Neuronal stem cell (in vitro differentiated cells): ENCODE measurements around the gene FAM111A.

ENCODE experiments used
- DNase-seq: peaks from one replicate; pipeline ENCODE4 v3.0.0-alpha.2; 2013; ENCODE audit warnings: low spot score
- H2AFZ ChIP-seq: one replicate; pipeline ENCODE4 v1.6.1; 2013; ENCODE audit warnings: mild to moderate bottlenecking, low read length, inconsistent platforms
- H2AK5ac ChIP-seq: 2 replicates; pipeline ENCODE4 v1.6.1; 2013; ENCODE audit warnings: low read depth, mild to moderate bottlenecking, inconsistent platforms, low read length, moderate library complexity, mixed read lengths
- H2BK120ac ChIP-seq: 2 replicates; pipeline ENCODE4 v1.6.1; 2013; ENCODE audit warnings: low read depth, mild to moderate bottlenecking, inconsistent platforms, low read length, moderate library complexity, mixed read lengths
- H2BK12ac ChIP-seq: one replicate; pipeline ENCODE4 v1.6.1; 2013; ENCODE audit warnings: low read length, inconsistent platforms
- H2BK15ac ChIP-seq: 2 replicates; pipeline ENCODE4 v1.6.1; 2013; ENCODE audit warnings: mild to moderate bottlenecking, low read length, inconsistent platforms, mixed read lengths
- H2BK5ac ChIP-seq: one replicate; pipeline ENCODE4 v1.6.1; 2013; ENCODE audit warnings: inconsistent platforms, mild to moderate bottlenecking, low read length, moderate library complexity
- H3K14ac ChIP-seq: one replicate; pipeline ENCODE4 v1.6.1; 2013; ENCODE audit warnings: low read length, inconsistent platforms
- H3K18ac ChIP-seq: 2 replicates; pipeline ENCODE4 v1.6.1; 2013; ENCODE audit warnings: low read length, inconsistent platforms
- H3K23ac ChIP-seq: 2 replicates; pipeline ENCODE4 v1.6.1; 2013; ENCODE audit warnings: low read depth, mild to moderate bottlenecking, mixed read lengths, low read length, inconsistent platforms; ENCODE audit not compliant: poor library complexity
- H3K27ac ChIP-seq: replicated peaks from 3 replicates; pipeline ENCODE4 v1.5.1; 2013; ENCODE audit warnings: low read length, inconsistent platforms
- H3K27me3 ChIP-seq, 3 experiments: 2 replicates each; pipeline ENCODE4 v1.6.1; 2013; ENCODE audit warnings: low read length in 3 of 3, mild to moderate bottlenecking in 2 of 3, inconsistent platforms in 1 of 3, low read depth in 1 of 3, mixed read lengths in 1 of 3, moderate library complexity in 1 of 3; ENCODE audit not compliant: control insufficient read depth in 3 of 3, insufficient read depth in 3 of 3
- H3K36me3 ChIP-seq, 2 donors: replicated peaks in 1 of 2; 2 replicates each; pipeline ENCODE4 v1.6.1; 2013; ENCODE audit warnings: low read length in 2 of 2; ENCODE audit not compliant: control insufficient read depth in 2 of 2, insufficient read depth in 2 of 2
- H3K4ac ChIP-seq: 2 replicates; pipeline ENCODE4 v1.6.1; 2013; ENCODE audit warnings: inconsistent platforms, mild to moderate bottlenecking, low read length, moderate library complexity
- H3K4me1 ChIP-seq, 2 donors: 1 replicate in 1 of 2; 2 replicates in 1 of 2; pipeline ENCODE4 v1.6.1; 2013; ENCODE audit warnings: low read length in 2 of 2, low read depth in 1 of 2; ENCODE audit not compliant: control insufficient read depth in 2 of 2, insufficient read depth in 1 of 2
- H3K4me2 ChIP-seq: one replicate; pipeline ENCODE4 v1.6.1; 2013; ENCODE audit warnings: mild to moderate bottlenecking, low read length, inconsistent platforms; ENCODE audit not compliant: insufficient read depth, poor library complexity, severe bottlenecking
- H3K4me3 ChIP-seq, 2 donors: 2 replicates each; pipeline ENCODE4 v1.5.1; 2013; ENCODE audit warnings: low read length in 2 of 2, mild to moderate bottlenecking in 2 of 2, inconsistent platforms in 1 of 2, moderate library complexity in 1 of 2
- H3K79me1 ChIP-seq: one replicate; pipeline ENCODE4 v1.6.1; 2013; ENCODE audit warnings: low read depth, mild to moderate bottlenecking, inconsistent platforms, low read length, moderate library complexity
- H3K9ac ChIP-seq: one replicate; pipeline ENCODE4 v1.6.1; 2013; ENCODE audit warnings: mild to moderate bottlenecking, low read depth, low read length, inconsistent platforms; ENCODE audit not compliant: poor library complexity
- H3K9me3 ChIP-seq, 2 donors: replicated peaks in 1 of 2; 2 replicates each; pipeline versions ENCODE3 to v1.6.1; 2013; ENCODE audit warnings: low read length in 2 of 2, mild to moderate bottlenecking in 2 of 2, inconsistent platforms in 1 of 2, low read depth in 1 of 2, mixed read lengths in 1 of 2, moderate library complexity in 1 of 2; ENCODE audit not compliant: control insufficient read depth in 2 of 2, insufficient read depth in 1 of 2
- H4K8ac ChIP-seq: one replicate; pipeline ENCODE4 v1.6.1; 2013; ENCODE audit warnings: low read depth, mild to moderate bottlenecking, inconsistent platforms, low read length, moderate library complexity
- H4K91ac ChIP-seq: one replicate; pipeline ENCODE4 v1.6.1; 2013; ENCODE audit warnings: low read length, low read depth, mild to moderate bottlenecking, inconsistent platforms; ENCODE audit not compliant: poor library complexity
- WGBS, 2 donors: extraction: QIAGEN DNeasy Blood & Tissue Kit; methylation state at CpG; one replicate each; pipeline ENCODE4 v1.1.7; 2013; ENCODE audit warnings: missing lambda C conversion rate in 2 of 2, mixed read lengths in 1 of 2; ENCODE audit not compliant: insufficient read length in 2 of 2, insufficient replicate concordance in 1 of 2; ENCODE audit errors: extremely low coverage in 2 of 2; 5-methylcytosine and 5-hydroxymethylcytosine counted together

Gene FAM111A

GRCh38 chr11:59173080-59173963, 30.7 kb downstream of the FAM111A start:
- DNase-seq = no peak
- WGBS, 2 donors = no CpG with 5 or more reads among the region's 37 CpGs
- peaks cover 20% of the 10 kb centered on the region in 2 donors for H3K4me1 ChIP-seq

GRCh38 chr11:59173964-59174663, 31.5 kb downstream of the FAM111A start:
- peak overlapping the region; percentile 99 for H3K18ac ChIP-seq
- peak overlapping the region; percentile 89 for H3K27ac ChIP-seq
- H3K23ac ChIP-seq = no peak overlapping the region
- peak overlapping the region; percentile 59 for H2AK5ac ChIP-seq
- no peak overlapping the region for H4K91ac ChIP-seq
- no peak overlapping the region for H3K9ac ChIP-seq
- H3K4me3 ChIP-seq = peak overlapping the region; percentile 86 to 95
- H2BK12ac ChIP-seq = no peak overlapping the region
- peaks cover 0 to 27% of the 10 kb centered on the region in 2 donors for H3K9me3 ChIP-seq
- H2BK120ac ChIP-seq = peak overlapping the region; percentile 82
- H2BK5ac ChIP-seq = no peak overlapping the region
- H4K8ac ChIP-seq = no peak overlapping the region
- no peak overlapping the region for H2BK15ac ChIP-seq
- H3K4me1 ChIP-seq = peaks cover 20% of the 10 kb centered on the region in 2 donors
- H3K36me3 ChIP-seq = peaks cover 11 to 45% of the 10 kb centered on the region in 2 donors
- WGBS, 2 donors = no CpG with 5 or more reads among the region's 7 CpGs
- no peaks in the 10 kb centered on the region for H3K27me3 ChIP-seq
- no peak overlapping the region for H3K14ac ChIP-seq
- H2AFZ ChIP-seq = no peak overlapping the region
- no peak for DNase-seq
- H3K4me2 ChIP-seq = peak overlapping the region; percentile 91
- peaks cover 6% of the 10 kb centered on the region for H3K79me1 ChIP-seq
- H3K4ac ChIP-seq = no peak overlapping the region

More at GRCh38 chr11:59173080-59173963, 30.7 kb downstream of the FAM111A start:
- Histone ChIP-seq H3K4me3 (peak overlapping the region; percentile 86 to 95), H2AFZ (peak overlapping the region; percentile 76), H4K91ac (no peak overlapping the region), H3K9me3 (peaks cover 0 to 20% of the 10 kb centered on the region in 2 donors), H2BK120ac (peak overlapping the region; percentile 82), H2BK15ac (peak overlapping the region; percentile 91), H3K14ac (peak overlapping the region; percentile 83), H3K79me1 (peaks cover 6% of the 10 kb centered on the region), H4K8ac (no peak overlapping the region), H3K27ac (peak overlapping the region; percentile 89), H3K18ac (peak overlapping the region; percentile 99), H3K4ac (no peak overlapping the region), H3K4me2 (peak overlapping the region; percentile 91), H2BK5ac (peak overlapping the region; percentile 97), H3K9ac (peak overlapping the region; percentile 97), H3K36me3 (peaks cover 11 to 38% of the 10 kb centered on the region in 2 donors), H3K23ac (peak overlapping the region; percentile 75), H3K27me3 (no peaks in the 10 kb centered on the region), H2AK5ac (peak overlapping the region; percentile 98), H2BK12ac (peak overlapping the region; percentile 98)

- no peak overlapping the region for H4K91ac ChIP-seq
- H3K36me3 ChIP-seq = peaks cover 11 to 46% of the 10 kb centered on the region in 2 donors
- no peak overlapping the region for H2AFZ ChIP-seq
- H4K8ac ChIP-seq = no peak overlapping the region
- no peak overlapping the region for H3K4ac ChIP-seq
- H3K23ac ChIP-seq = no peak overlapping the region
- H3K4me3 ChIP-seq = peak overlapping the region in 1 of 2 donors; percentile 95
- no CpG with 5 or more reads among the region's 7 CpGs for WGBS, 2 donors
- peak overlapping the region; percentile 43 for H3K4me2 ChIP-seq
- peak overlapping the region; percentile 41 for H3K27ac ChIP-seq
- H3K18ac ChIP-seq = no peak overlapping the region
- H3K14ac ChIP-seq = no peak overlapping the region
- no peak overlapping the region for H3K9ac ChIP-seq
- H3K4me1 ChIP-seq = peaks cover 20 to 22% of the 10 kb centered on the region in 2 donors
- no peak overlapping the region for H2AK5ac ChIP-seq
- H2BK5ac ChIP-seq = no peak overlapping the region
- no peak for DNase-seq
- no peak overlapping the region for H2BK120ac ChIP-seq
- H3K79me1 ChIP-seq = peaks cover 6% of the 10 kb centered on the region
- H2BK15ac ChIP-seq = no peak overlapping the region
- H3K9me3 ChIP-seq = peaks cover 0 to 33% of the 10 kb centered on the region in 2 donors
- H3K27me3 ChIP-seq = no peaks in the 10 kb centered on the region
- H2BK12ac ChIP-seq = no peak overlapping the region
Observed at GRCh38 chr11:59174664-59175033, 32.0 kb downstream of the FAM111A start.

GRCh38 chr11:59175091-59175501, 32.4 kb downstream of the FAM111A start:
- H2AFZ ChIP-seq = no peak overlapping the region
- H2AK5ac ChIP-seq = no peak overlapping the region
- no peak for DNase-seq
- no CpG with 5 or more reads among the region's 4 CpGs for WGBS, 2 donors
- no peak overlapping the region for H3K18ac ChIP-seq
- peaks cover 20 to 24% of the 10 kb centered on the region in 2 donors for H3K4me1 ChIP-seq
- H2BK120ac ChIP-seq = no peak overlapping the region
- no peak overlapping the region for H3K27ac ChIP-seq
- peaks cover 0 to 35% of the 10 kb centered on the region in 2 donors for H3K9me3 ChIP-seq
- H4K8ac ChIP-seq = no peak overlapping the region
- H3K79me1 ChIP-seq = peaks cover 6% of the 10 kb centered on the region
- H2BK15ac ChIP-seq = no peak overlapping the region
- H3K14ac ChIP-seq = no peak overlapping the region
- no peaks in the 10 kb centered on the region for H3K27me3 ChIP-seq
- no peak overlapping the region for H4K91ac ChIP-seq
- no peak overlapping the region for H3K9ac ChIP-seq
- H3K36me3 ChIP-seq = peaks cover 11 to 46% of the 10 kb centered on the region in 2 donors
- no peak overlapping the region for H2BK12ac ChIP-seq
- H3K4ac ChIP-seq = no peak overlapping the region
- peak overlapping the region; percentile 43 for H3K4me2 ChIP-seq
- no peak overlapping the region for H2BK5ac ChIP-seq
- H3K23ac ChIP-seq = no peak overlapping the region
- peak overlapping the region in 1 of 2 donors; percentile 3 for H3K4me3 ChIP-seq
